CD4-positive, alpha-beta T cell (primary cell): ENCODE data around the gene NVL. TPM values are rescaled to one million over a fixed set of nuclear protein-coding genes. Genes with fewer than 3 reads are reported as not detected.

ENCODE experiments used
- ATAC-seq: fragments of 200-7000 bp; cut with Tn5 transposase; one replicate; pipeline ENCODE4 v1.10.0; 2022; ENCODE audit warnings: mild to moderate bottlenecking; ENCODE audit not compliant: poor library complexity
- CTCF ChIA-PET: fragments of 350-600 bp; sonication (Branson Sonifier 250); formaldehyde crosslinking; loops from one replicate; lab custom pipeline; 2021; ENCODE audit warnings: antibody characterized with exemption, inconsistent platforms; lab: Charles Lee
- POLR2A ChIA-PET: fragments of 350-600 bp; sonication (Branson Sonifier 250); formaldehyde crosslinking; loops from one replicate; lab custom pipeline; 2021; ENCODE audit warnings: antibody characterized with exemption, inconsistent platforms; lab: Charles Lee
- DNase-seq, 14 experiments: peaks; one replicate each; pipeline ENCODE4 v3.0.0-alpha.2; 2013 to 2020; ENCODE audit warnings: mixed read lengths in 2 of 14
- H3K27ac ChIP-seq, 2 donors: one replicate each; pipeline versions ENCODE4 v1.5.1 to v1.7.0; 2013; ENCODE audit warnings: low read length in 2 of 2, low read depth in 1 of 2, mild to moderate bottlenecking in 1 of 2
- H3K27me3 ChIP-seq, 2 experiments: 1 replicate in 1 of 2; 2 replicates in 1 of 2; pipeline versions ENCODE4 v1.6.1 to v1.7.0; 2013; ENCODE audit warnings: low read length in 2 of 2, control low read depth in 1 of 2, mild to moderate bottlenecking in 1 of 2, moderate library complexity in 1 of 2; ENCODE audit not compliant: insufficient read depth in 2 of 2, control insufficient read depth in 1 of 2
- H3K36me3 ChIP-seq: one replicate; pipeline ENCODE4 v1.6.1; 2013; ENCODE audit warnings: low read length, control low read depth; ENCODE audit not compliant: insufficient read depth
- H3K4me1 ChIP-seq: one replicate; pipeline ENCODE4 v1.6.1; 2013; ENCODE audit warnings: low read length, control low read depth; ENCODE audit not compliant: insufficient read depth
- H3K4me3 ChIP-seq: one replicate; pipeline ENCODE4 v1.5.1; 2013; ENCODE audit warnings: mild to moderate bottlenecking, low read length, moderate library complexity
- H3K9me3 ChIP-seq, 2 experiments: 1 replicate in 1 of 2; 2 replicates in 1 of 2; pipeline versions ENCODE4 v1.6.1 to v1.7.0; 2013; ENCODE audit warnings: low read length in 2 of 2, mild to moderate bottlenecking in 2 of 2, control low read depth in 1 of 2, moderate library complexity in 1 of 2; ENCODE audit not compliant: control insufficient read depth in 1 of 2, insufficient read depth in 1 of 2
- H3K27ac Mint-ChIP-seq: one replicate; pipeline ENCODE4 v1.8.0; 2020; ENCODE audit warnings: mixed read lengths
- H3K27me3 Mint-ChIP-seq: one replicate; pipeline ENCODE4 v1.8.0; 2021; ENCODE audit warnings: mixed read lengths
- H3K36me3 Mint-ChIP-seq: one replicate; pipeline ENCODE4 v1.8.0; 2021; ENCODE audit warnings: low read depth, mixed read lengths
- H3K4me1 Mint-ChIP-seq: one replicate; pipeline ENCODE4 v1.8.0; 2021; ENCODE audit warnings: low read depth, mixed read lengths
- H3K4me3 Mint-ChIP-seq: one replicate; pipeline ENCODE4 v1.8.0; 2020; ENCODE audit warnings: mild to moderate bottlenecking, mixed read lengths
- H3K9me3 Mint-ChIP-seq: one replicate; pipeline ENCODE4 v1.8.0; 2020; ENCODE audit warnings: mixed read lengths
- CTCF ChIP-seq: fragments of 200-600 bp; IDR thresholded peaks from one replicate; pipeline ENCODE4 v1.8.0; 2022; ENCODE audit warnings: antibody characterized with exemption, mild to moderate bottlenecking
- intact Hi-C, 2 experiments: fragments of 100-400 bp; cut with DNase I in 1 of 2; cut with micrococcal nuclease in 1 of 2; formaldehyde crosslinking; loops; one replicate each; pipeline versions ENCODE4 v1.15.1 to v1.9.0; 2023 to 2025; cut with DNase I, micrococcal nuclease
- total RNA-seq, 174 experiments: library from RNA in 2 of 174; stranded (reverse) in 2 of 174; gene quantifications; one replicate each; pipeline ENCODE4 v1.2.3 and lab custom pipeline; 2021 to 2026

Gene NVL
- total RNA-seq, 2 experiments from 2014 or later = 14.9 to 18.5 TPM

GRCh38 chr1:224259986-224260385 is 70.0 kb downstream of the NVL start:
- H3K4me1 ChIP-seq = peaks cover 4% of the 10 kb centered on the region
- no peak for DNase-seq
- intact Hi-C loops = no loop called here
- no peaks in the 10 kb centered on the region for H3K36me3 ChIP-seq
- no peaks in the 10 kb centered on the region for H3K9me3 Mint-ChIP-seq
- no peak overlapping the region for H3K27ac ChIP-seq
- no peaks in the 10 kb centered on the region for H3K27me3 Mint-ChIP-seq
- ChIA-PET POLR2A (interaction anchor here (0.7 to 1.0 kb wide), 2 partner anchors 15 to 81 kb away, joined by 3 read pairs; no protein-coding TSS in a partner anchor), CTCF (interaction anchor here (1.0 kb wide), 1 partner anchor 9 kb away, joined by 3 read pairs; no protein-coding TSS in a partner anchor)
- no peak for ATAC-seq
- H3K9me3 ChIP-seq = no peaks in the 10 kb centered on the region
- H3K27me3 ChIP-seq = no peaks in the 10 kb centered on the region
- no peak overlapping the region for H3K4me3 ChIP-seq
- TF ChIP-seq CTCF = no peak
- H3K4me1 Mint-ChIP-seq = peaks cover 19% of the 10 kb centered on the region
- H3K27ac Mint-ChIP-seq = no peak overlapping the region
- no peak overlapping the region for H3K4me3 Mint-ChIP-seq
- H3K36me3 Mint-ChIP-seq = peaks cover 40% of the 10 kb centered on the region

GRCh38 chr1:224258351-224258750 is 71.6 kb downstream of the NVL start:
- DNase-seq (no peak), ATAC-seq (no peak)
- H3K9me3 ChIP-seq = no peaks in the 10 kb centered on the region
- TF ChIP-seq CTCF = no peak
- H3K4me3 ChIP-seq = no peak overlapping the region
- peaks cover 4% of the 10 kb centered on the region for H3K4me1 ChIP-seq
- ChIA-PET CTCF (no interaction called here), POLR2A (no interaction called here)
- Mint-ChIP-seq H3K36me3 (peaks cover 32% of the 10 kb centered on the region), H3K4me1 (peaks cover 19% of the 10 kb centered on the region), H3K4me3 (no peak overlapping the region), H3K27me3 (no peaks in the 10 kb centered on the region), H3K9me3 (no peaks in the 10 kb centered on the region), H3K27ac (no peak overlapping the region)
- H3K36me3 ChIP-seq = no peaks in the 10 kb centered on the region
- H3K27me3 ChIP-seq = no peaks in the 10 kb centered on the region
- intact Hi-C loops = no loop called here
- H3K27ac ChIP-seq = no peak overlapping the region

- TF ChIP-seq CTCF = no peak
- no peaks in the 10 kb centered on the region for H3K36me3 ChIP-seq
- Mint-ChIP-seq H3K9me3 (no peaks in the 10 kb centered on the region), H3K4me3 (no peak overlapping the region), H3K27me3 (no peaks in the 10 kb centered on the region), H3K4me1 (peaks cover 6% of the 10 kb centered on the region), H3K27ac (no peak overlapping the region), H3K36me3 (peaks cover 28% of the 10 kb centered on the region)
- CTCF ChIA-PET = no interaction called here
- ATAC-seq = no peak
- H3K4me1 ChIP-seq = peaks cover 2% of the 10 kb centered on the region
- POLR2A ChIA-PET = no interaction called here
- intact Hi-C loops = no loop called here
- H3K4me3 ChIP-seq = no peak overlapping the region
- H3K27ac ChIP-seq = no peak overlapping the region
- no peaks in the 10 kb centered on the region for H3K27me3 ChIP-seq
- DNase-seq = no peak
- no peaks in the 10 kb centered on the region for H3K9me3 ChIP-seq
Observed at GRCh38 chr1:224256640-224257039, 73.3 kb downstream of the NVL start.
